ENCODE measurements around the gene KNDC1. TPM values are rescaled to one million over a fixed set of nuclear protein-coding genes. Genes with fewer than 3 reads are reported as not detected.

Gene KNDC1
- total and polyA plus RNA-seq, 2 donors (not counting 3 experiments of a cell fraction or from before 2014, with no cell fraction given), result not detected

DNA sequence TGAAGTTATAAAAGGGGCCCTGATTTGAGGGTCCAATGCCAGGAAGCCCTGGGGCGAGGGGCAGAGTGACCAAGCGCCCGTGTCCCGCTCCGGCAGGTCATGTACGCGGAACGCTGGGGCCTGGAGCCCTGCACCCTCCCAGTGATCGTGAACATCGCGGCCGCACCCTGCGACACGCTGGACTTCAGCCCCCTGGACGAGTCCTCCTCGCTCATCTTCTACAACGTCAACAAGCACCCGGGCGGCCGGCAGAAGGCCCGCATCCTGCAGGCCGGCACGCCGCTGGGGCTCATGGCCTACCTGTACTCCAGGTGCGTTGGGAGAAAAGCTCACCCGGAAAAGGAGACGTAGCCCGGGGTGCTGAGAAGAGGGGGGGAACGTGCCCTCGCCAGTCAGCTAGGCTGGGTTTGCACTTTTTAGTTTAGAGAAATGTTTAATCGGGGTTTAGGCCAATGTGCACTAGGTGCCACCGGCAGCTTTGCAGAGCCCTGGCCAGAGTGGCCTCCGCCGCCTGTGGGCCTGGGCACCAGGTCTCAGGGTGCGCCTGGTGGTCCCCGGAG, 47.1 kb downstream of the KNDC1 start:
- TF ChIP-seq, protein P1, sequence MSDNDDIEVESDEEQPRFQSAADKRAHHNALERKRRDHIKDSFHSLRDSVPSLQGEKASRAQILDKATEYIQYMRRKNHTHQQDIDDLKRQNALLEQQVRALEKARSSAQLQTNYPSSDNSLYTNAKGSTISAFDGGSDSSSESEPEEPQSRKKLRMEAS (IDR thresholded peaks at IDR 0.05; ENCODE audit: insufficient read depth, insufficient read length), result no peak
- TF ChIP-seq GATA2 (IDR thresholded peaks at IDR 0.05; ENCODE audit: insufficient read depth, insufficient read length, low read depth, low read length), result no peak
- TF ChIP-seq FOS (IDR thresholded peaks at IDR 0.05; ENCODE audit: borderline replicate concordance, insufficient read depth, low read length), result no peak
- TF ChIP-seq POLR2A (IDR thresholded peaks at IDR 0.05; ENCODE audit: low read depth, low read length), result no peak
- no peak for TF ChIP-seq EZH2 (IDR thresholded peaks at IDR 0.05; ENCODE audit: borderline replicate concordance, low read depth, low read length, severe bottlenecking)
- TF ChIP-seq JUN (IDR thresholded peaks at IDR 0.05; ENCODE audit: borderline replicate concordance, insufficient read depth, insufficient read length, low read depth), result no peak
- no peak for TF ChIP-seq CTCF (IDR thresholded peaks at IDR 0.05; ENCODE audit: extremely low read depth in 1 of 2, insufficient read depth in 1 of 2, low read depth in 1 of 2, low read length in 2 of 2)
- no peak for TF ChIP-seq MYC (IDR thresholded peaks at IDR 0.05; ENCODE audit: low read depth, low read length)
- TF ChIP-seq POLR2AphosphoS5 (IDR thresholded peaks at IDR 0.05; ENCODE audit: insufficient read depth, low read depth, low read length), result no peak
- no peaks in the 10 kb centered on the region for H3K79me2 ChIP-seq (ENCODE audit: control insufficient read depth, insufficient read depth, low read length)
- no peaks in the 10 kb centered on the region for H3K9me1 ChIP-seq (replicated peaks; ENCODE audit: control insufficient read depth, extremely low read depth, insufficient read depth, low read length)
- H3K4me2 ChIP-seq (ENCODE audit: insufficient read depth, low read length), result no peak overlapping the region
- FAIRE-seq (no peak), DNase-seq (ENCODE audit: low read depth, low spot score) (no peak)
- H2AFZ ChIP-seq (ENCODE audit: low read depth, low read length), result no peak overlapping the region
- POLR2A ChIA-PET, result no interaction called here
- no peaks in the 10 kb centered on the region for H3K4me1 ChIP-seq (ENCODE audit: control insufficient read depth, extremely low read depth, insufficient read depth, low read length)
- CTCF ChIA-PET, result no interaction called here
- H3K36me3 ChIP-seq (ENCODE audit: control insufficient read depth in 2 of 2, extremely low read depth in 1 of 2, insufficient read depth in 2 of 2, low read length in 2 of 2), result no peaks in the 10 kb centered on the region
- no peaks in the 10 kb centered on the region for H4K20me1 ChIP-seq (replicated peaks; ENCODE audit: control insufficient read depth, extremely low read depth, insufficient read depth, low read length)
- no peak overlapping the region for H3K27ac ChIP-seq (ENCODE audit: insufficient read depth, low read depth, low read length)
- intact Hi-C loops (cut with micrococcal nuclease), result no loop called here
- no peaks in the 10 kb centered on the region for H3K27me3 ChIP-seq (ENCODE audit: control insufficient read depth in 2 of 2, insufficient read depth in 2 of 2, low read length in 2 of 2)
- dilution Hi-C loops (cut with MboI; ENCODE audit: extremely low pct_ligation_motif_present, low sequenced_read_pairs), result no loop called here
- BruUV-seq (replicated peaks), result no TSS peak
- H3K4me3 ChIP-seq (replicated peaks in 1 of 3; ENCODE audit: insufficient read depth in 1 of 3, low read depth in 1 of 3, low read length in 3 of 3), result no peak overlapping the region
- no peak overlapping the region for H3K9ac ChIP-seq (replicated peaks; ENCODE audit: extremely low read depth, insufficient read depth, low read length)
- no peaks in the 10 kb centered on the region for H3K9me3 ChIP-seq (replicated peaks; ENCODE audit: control insufficient read depth, insufficient read depth, low read length)
